Vagina (tissue), 2 donors: ENCODE measurements around the gene OBSCN. TPM values are rescaled to one million over a fixed set of nuclear protein-coding genes. Genes with fewer than 3 reads are reported as not detected.

Experiments used
- DNase-seq, 2 donors: peaks; one replicate each; pipeline ENCODE4 v3.0.0-alpha.2; 2017; ENCODE audit errors: extremely low spot score in 2 of 2
- H3K27ac ChIP-seq: fragments of 200-600 bp; sonication (generic); one replicate; pipeline ENCODE4 v1.5.1; 2019
- H3K27me3 ChIP-seq: fragments of 200-600 bp; sonication (generic); one replicate; pipeline ENCODE4 v1.5.1; 2019
- H3K36me3 ChIP-seq, 2 donors: fragments of 200-600 bp; sonication (generic); one replicate each; pipeline ENCODE4 v1.5.1; 2017 to 2019
- H3K4me1 ChIP-seq: fragments of 200-600 bp; sonication (generic); one replicate; pipeline ENCODE4 v1.5.1; 2019
- H3K4me3 ChIP-seq, 2 donors: fragments of 200-600 bp; sonication (generic); 1 replicate in 1 of 2; 2 replicates in 1 of 2; pipeline ENCODE4 v1.5.1; 2016 to 2019
- H3K9me3 ChIP-seq: fragments of 200-600 bp; sonication (generic); one replicate; pipeline ENCODE4 v1.5.1; 2019
- POLR2A ChIP-seq, 2 donors: fragments of 450-650 bp; IDR thresholded peaks; one replicate each; pipeline ENCODE4 v1.6.1; 2017; ENCODE audit warnings: antibody characterized with exemption in 2 of 2, mild to moderate bottlenecking in 2 of 2, moderate library complexity in 2 of 2
- POLR2AphosphoS5 ChIP-seq, 2 donors: sonication (generic); formaldehyde crosslinking; IDR thresholded peaks; one replicate each; pipeline ENCODE4 v1.9.0; 2017; ENCODE audit warnings: antibody characterized with exemption in 2 of 2, mild to moderate bottlenecking in 2 of 2, low read depth in 1 of 2; ENCODE audit not compliant: insufficient read depth in 1 of 2
- intact Hi-C: fragments of 100-400 bp; cut with DNase I; formaldehyde crosslinking; loops from one replicate; pipeline ENCODE4 v1.15.1; 2023
- total RNA-seq: library from RNA; depleted of rRNA; stranded (reverse); fragments of >200 nt; gene quantifications from one replicate; pipeline ENCODE4 v1.2.3, GENCODE V29; 2016
- TF ChIP-seq, protein P1 (sequence below), 3 experiments: fragments of 450-650 bp in 2 of 3; fragments of 200-600 bp in 1 of 3; sonication (generic) in 1 of 3; IDR thresholded peaks; one replicate each; pipeline ENCODE4 v1.5.1; 2017 to 2019; ENCODE audit warnings: antibody characterized with exemption in 3 of 3, mild to moderate bottlenecking in 2 of 3, moderate library complexity in 2 of 3

OBSCN gene
- total RNA-seq, 1 donor from 2014 or later, result 35.8 TPM

DNA sequence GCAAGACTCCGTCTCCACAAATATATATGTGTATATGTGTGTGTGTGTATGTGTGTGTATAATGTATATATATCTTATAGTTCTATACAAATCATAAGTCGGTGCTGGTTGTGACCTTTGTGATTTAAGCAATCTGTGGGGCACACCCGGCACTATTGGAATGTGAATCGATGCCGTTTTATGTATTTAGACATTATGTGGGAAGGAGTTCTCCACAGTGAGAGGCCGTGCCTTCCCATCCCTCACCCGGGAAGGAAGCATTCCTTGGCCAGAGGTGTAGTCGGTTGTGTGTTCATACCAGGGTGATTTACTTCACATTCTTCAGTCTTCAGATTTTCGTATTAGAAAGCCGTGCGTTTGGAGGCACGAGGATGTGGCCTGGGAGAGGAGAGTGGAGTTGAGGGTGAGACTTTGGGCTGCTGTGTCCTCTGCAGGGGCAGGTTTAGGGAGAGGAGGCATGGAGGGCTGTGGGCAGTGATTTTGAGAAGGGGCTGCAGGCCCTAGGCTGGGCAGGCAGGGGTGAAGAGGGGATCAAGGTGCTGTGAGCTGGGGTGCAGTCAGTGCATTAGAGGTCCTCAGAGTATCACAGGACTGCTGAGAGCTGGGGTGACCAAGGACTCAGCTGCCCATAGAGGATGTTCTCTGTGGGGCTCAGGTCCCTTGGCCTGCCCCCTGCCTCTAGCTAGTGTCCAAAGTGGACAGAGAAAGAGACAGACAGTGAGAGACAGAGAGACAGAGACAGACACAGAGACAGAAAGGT, 141.0 kb downstream of the OBSCN start:
- TF ChIP-seq POLR2A (IDR thresholded peaks at IDR 0.05), result no peak
- TF ChIP-seq, protein P1, sequence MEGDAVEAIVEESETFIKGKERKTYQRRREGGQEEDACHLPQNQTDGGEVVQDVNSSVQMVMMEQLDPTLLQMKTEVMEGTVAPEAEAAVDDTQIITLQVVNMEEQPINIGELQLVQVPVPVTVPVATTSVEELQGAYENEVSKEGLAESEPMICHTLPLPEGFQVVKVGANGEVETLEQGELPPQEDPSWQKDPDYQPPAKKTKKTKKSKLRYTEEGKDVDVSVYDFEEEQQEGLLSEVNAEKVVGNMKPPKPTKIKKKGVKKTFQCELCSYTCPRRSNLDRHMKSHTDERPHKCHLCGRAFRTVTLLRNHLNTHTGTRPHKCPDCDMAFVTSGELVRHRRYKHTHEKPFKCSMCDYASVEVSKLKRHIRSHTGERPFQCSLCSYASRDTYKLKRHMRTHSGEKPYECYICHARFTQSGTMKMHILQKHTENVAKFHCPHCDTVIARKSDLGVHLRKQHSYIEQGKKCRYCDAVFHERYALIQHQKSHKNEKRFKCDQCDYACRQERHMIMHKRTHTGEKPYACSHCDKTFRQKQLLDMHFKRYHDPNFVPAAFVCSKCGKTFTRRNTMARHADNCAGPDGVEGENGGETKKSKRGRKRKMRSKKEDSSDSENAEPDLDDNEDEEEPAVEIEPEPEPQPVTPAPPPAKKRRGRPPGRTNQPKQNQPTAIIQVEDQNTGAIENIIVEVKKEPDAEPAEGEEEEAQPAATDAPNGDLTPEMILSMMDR (IDR thresholded peaks at IDR 0.05), result no peak
- H3K4me3 ChIP-seq, result no peak overlapping the region
- intact Hi-C loops, result no loop called here
- no peaks in the 10 kb centered on the region for H3K9me3 ChIP-seq
- H3K27me3 ChIP-seq, result no peaks in the 10 kb centered on the region
- H3K27ac ChIP-seq, result no peak overlapping the region
- H3K36me3 ChIP-seq, result no peaks in the 10 kb centered on the region
- peaks cover 6% of the 10 kb centered on the region for H3K4me1 ChIP-seq
- DNase-seq, result no peak

DNA sequence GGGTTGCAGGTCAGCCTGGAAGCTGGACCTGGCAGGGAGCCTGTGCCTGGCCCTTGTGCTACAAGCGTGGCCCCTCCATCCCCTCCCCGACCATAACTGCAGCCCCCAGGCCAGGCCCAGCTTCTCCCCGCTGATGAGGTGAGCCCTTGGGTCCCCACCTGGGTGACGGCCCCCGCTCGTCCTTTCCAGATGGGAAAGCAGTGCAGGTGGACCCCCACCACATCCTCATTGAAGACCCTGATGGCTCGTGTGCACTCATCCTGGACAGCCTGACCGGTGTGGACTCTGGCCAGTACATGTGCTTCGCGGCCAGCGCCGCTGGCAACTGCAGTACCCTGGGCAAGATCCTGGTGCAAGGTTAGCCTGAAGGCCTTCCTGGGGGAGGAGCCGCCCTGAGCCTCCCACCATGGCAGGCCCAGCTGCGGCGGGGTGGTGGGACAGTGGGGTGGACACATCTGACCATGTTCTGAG, 141.9 kb downstream of the OBSCN start:
- TF ChIP-seq, protein P1 (IDR thresholded peaks at IDR 0.05), result no peak
- no peak for TF ChIP-seq POLR2AphosphoS5 (IDR thresholded peaks at IDR 0.05; ENCODE audit: insufficient read depth in 1 of 2, low read depth in 1 of 2)
- no peak for TF ChIP-seq POLR2A (IDR thresholded peaks at IDR 0.05)
- H3K36me3 ChIP-seq, result no peaks in the 10 kb centered on the region
- no peaks in the 10 kb centered on the region for H3K9me3 ChIP-seq
- intact Hi-C loops, result no loop called here
- H3K4me3 ChIP-seq, result no peak overlapping the region
- H3K27ac ChIP-seq, result no peak overlapping the region
- peaks cover 12% of the 10 kb centered on the region for H3K4me1 ChIP-seq
- H3K27me3 ChIP-seq, result no peaks in the 10 kb centered on the region
- no peak for DNase-seq

DNA sequence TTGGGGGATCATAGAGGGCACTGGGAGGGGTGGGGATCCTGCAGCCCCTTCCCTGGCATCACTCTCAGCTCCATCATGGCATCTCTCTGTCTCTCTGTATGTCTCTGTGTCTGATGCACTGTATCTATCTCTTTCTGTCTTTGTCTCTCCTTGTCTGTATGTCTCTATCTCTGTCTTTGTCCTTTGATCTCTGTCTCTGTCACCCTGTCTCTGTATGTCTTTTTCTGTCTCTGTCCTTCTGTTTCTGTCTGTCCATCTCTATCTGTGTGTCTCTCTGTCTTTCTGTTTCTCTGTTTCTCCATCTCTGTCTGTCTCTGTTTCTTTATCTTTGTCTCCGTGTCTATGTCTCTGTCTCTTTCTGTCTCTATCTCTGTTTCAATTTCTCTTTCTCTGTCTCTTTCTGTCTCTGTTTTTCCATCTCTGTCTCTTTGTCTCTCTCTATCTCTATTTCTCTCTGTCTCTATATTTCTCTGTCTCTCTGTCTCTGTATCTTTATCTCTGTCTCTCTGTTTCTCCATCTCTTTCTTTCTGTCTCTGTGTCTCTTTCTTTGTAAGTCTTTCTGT, 142.4 kb downstream of the OBSCN start:
- Histone ChIP-seq H3K27ac (no peak overlapping the region), H3K27me3 (no peaks in the 10 kb centered on the region), H3K4me3 (no peak overlapping the region), H3K9me3 (no peaks in the 10 kb centered on the region), H3K4me1 (peaks cover 12% of the 10 kb centered on the region), H3K36me3 (no peaks in the 10 kb centered on the region)
- DNase-seq, result no peak
- intact Hi-C loops, result no loop called here
- TF ChIP-seq, protein P1 (IDR thresholded peaks at IDR 0.05), result no peak
- TF ChIP-seq POLR2A (IDR thresholded peaks at IDR 0.05), result no peak
- TF ChIP-seq POLR2AphosphoS5 (IDR thresholded peaks at IDR 0.05; ENCODE audit: insufficient read depth in 1 of 2, low read depth in 1 of 2), result no peak

DNA sequence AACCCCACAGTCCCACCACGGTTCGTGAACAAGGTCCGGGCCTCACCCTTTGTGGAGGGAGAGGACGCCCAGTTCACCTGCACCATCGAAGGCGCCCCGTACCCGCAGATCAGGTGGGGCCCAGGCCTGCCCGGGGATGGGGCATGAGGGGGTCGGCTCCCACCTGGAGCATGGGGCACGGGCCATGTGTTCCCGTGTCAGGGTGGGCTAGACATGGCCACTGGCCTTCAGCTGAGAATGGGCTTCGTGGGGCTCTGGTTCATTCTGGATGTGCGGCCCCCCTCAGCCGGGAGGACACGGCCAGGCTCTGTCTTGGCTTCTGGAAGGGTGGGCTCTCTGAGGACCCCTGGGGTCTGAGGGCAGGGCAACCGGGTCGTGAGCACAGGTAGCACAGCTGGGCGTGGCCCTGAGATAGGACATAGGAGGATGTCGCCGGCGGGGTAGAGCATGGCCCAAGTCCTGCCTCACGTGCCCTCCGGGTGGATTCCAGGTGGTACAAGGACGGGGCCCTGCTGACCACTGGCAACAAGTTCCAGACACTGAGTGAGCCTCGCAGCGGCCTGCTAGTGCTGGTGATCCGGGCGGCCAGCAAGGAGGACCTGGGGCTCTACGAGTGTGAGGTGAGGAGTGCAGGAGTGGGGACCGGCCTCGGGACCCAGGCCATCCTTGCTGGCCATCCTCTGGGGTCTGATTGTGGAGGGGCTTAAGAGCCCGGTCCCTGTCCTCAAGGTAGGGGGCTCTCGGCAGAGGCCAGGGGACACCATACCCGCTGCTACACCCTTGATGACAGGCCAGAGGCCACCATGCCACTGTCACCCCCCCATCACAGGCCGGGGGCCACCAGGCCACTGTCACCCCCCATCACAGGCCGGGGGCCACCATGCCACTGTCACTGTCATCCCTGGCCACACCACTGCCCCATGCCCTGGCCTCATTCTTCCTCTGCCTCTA, 143.3 kb downstream of the OBSCN start:
- H3K9me3 ChIP-seq, result no peaks in the 10 kb centered on the region
- no peaks in the 10 kb centered on the region for H3K36me3 ChIP-seq
- peaks cover 12% of the 10 kb centered on the region for H3K4me1 ChIP-seq
- DNase-seq, result no peak
- H3K27ac ChIP-seq, result no peak overlapping the region
- no peaks in the 10 kb centered on the region for H3K27me3 ChIP-seq
- no peak overlapping the region for H3K4me3 ChIP-seq
- TF ChIP-seq, protein P1 (IDR thresholded peaks at IDR 0.05), result no peak
- TF ChIP-seq POLR2AphosphoS5 (IDR thresholded peaks at IDR 0.05; ENCODE audit: insufficient read depth in 1 of 2, low read depth in 1 of 2) (no peak), POLR2A (IDR thresholded peaks at IDR 0.05) (no peak)
- intact Hi-C loops, result no loop called here
